HG02623 (cell line): Measurements from ENCODE around the gene ARFGAP1.
"Not testable (repeated sequence)": the region's sequence is repeated elsewhere in the genome, so short reads cannot be mapped to it uniquely, and the experiment has no call there.

Experiments
- ATAC-seq: cut with Tn5 transposase; IDR thresholded peaks from one replicate; pipeline ENCODE4 v1.9.1; 2021; ENCODE audit warnings: moderate library complexity; ENCODE audit not compliant: unreplicated experiment

The ARFGAP1 gene

DNA sequence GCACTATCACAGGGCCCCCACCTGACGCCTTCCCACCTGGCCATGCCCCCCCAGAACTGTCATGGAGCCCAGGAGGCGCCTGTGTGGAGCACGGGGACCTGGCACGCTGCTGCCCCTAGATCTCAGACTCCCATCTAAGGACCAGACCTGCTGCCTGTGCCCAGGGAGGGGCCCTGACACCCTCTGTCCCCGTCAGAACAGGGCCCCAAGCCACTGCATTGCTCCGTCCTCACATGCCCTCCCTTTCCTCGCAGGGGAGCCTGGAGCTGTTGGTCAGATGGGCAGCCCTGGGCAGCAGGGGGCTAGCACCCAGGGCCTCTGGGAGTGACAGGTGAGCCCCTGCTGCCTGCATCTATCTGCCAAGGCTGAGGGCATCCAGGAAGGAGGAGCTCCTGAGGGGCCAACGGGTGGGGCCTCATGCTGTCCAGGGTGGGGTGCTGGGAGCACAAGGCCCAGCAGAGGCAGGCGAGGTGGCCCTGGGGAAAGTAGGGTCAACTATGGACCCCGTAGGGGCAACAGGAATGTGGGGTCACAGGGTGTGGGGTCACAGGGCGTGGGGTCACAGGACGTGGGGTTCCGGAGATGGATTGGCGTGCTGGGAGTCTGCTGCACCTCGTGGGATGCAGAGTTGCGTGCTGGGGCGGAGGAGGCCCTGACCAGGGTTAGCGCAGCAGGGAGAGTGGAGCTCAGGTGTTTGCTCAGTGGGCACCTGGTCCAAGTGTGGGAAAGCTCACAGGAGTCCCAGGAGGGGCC, 56.9 kb downstream of the ARFGAP1 start:
- no peak for ATAC-seq

GRCh38 chr20:63330084-63330760, 57.6 kb downstream of the ARFGAP1 start:
- no peak for ATAC-seq

DNA sequence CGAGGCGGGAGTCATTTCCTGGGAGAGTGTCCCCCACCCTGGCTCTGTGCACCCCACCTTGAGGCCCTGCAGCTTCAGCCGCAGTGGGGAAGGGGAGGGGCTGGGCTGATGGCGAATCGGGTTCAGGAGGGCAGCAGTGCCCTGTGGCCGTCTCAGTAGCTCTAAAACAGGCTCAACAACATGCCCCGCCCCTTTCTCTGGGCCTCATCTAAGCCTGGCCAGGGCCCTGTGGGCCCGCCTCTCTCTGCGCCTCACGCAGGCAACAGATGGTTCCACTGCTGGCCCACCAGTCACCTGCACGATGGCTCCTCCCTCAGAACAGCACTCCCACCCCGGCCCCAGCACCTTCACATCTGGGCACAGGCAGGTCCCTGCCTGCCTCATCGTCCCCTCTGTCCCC, 58.3 kb downstream of the ARFGAP1 start:
- no peak for ATAC-seq

DNA sequence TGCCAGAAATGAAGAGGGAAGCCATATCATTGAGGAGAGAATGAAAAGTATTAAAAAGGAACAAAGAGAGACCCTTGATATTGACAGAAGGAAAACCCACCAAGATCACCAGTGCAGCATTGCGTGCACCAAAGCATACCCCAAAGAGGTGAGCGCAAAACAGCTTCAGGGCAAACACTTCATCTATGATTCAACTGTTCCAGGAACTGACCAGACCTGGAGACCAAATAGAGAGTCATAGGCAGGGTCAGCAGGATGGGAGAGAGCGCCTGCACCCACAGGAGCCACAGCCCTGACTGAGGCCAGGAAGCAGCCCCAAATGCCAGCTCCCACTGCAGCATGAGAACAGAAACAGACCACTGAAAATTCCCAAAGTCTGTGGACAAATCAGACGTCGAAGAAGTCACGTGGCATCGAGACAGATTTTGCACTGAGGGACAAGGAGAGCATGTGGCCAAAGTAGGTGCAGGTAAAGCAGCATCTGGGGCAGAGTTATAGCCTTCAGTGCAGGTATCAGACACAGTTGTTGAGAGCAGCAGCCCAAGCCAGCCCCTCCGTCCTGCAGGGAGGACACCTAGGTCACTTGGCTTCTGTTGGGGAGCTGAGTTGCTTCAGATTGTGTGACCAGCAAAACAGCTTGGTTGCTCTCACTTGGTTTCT, 59.3 kb downstream of the ARFGAP1 start:
- no peak for ATAC-seq

GRCh38 chr20:63332488-63333240, 60.1 kb downstream of the ARFGAP1 start:
- no peak for ATAC-seq

- ATAC-seq, result no peak
Measured at GRCh38 chr20:63333241-63333836, 60.7 kb downstream of the ARFGAP1 start.

DNA sequence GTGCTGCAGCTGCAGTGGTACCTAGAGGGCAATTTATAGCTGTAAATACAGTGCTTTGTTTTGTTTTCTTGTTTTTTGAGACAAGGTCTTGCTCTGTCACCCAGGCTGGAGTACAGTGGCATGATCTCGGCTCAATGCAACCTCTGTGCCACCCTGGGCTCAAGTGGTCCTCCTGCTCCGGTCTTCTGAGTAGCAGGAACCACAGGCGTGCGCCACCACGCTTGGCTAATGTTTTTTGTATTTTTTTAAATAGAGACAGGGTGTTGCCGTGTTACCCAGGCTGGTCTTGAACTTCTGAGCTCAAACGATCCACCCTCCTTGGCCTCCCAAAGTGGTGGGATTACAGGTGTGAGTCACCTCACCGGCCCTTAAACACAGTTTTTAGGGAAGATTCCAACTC, 61.7 kb downstream of the ARFGAP1 start:
- no peak for ATAC-seq

DNA sequence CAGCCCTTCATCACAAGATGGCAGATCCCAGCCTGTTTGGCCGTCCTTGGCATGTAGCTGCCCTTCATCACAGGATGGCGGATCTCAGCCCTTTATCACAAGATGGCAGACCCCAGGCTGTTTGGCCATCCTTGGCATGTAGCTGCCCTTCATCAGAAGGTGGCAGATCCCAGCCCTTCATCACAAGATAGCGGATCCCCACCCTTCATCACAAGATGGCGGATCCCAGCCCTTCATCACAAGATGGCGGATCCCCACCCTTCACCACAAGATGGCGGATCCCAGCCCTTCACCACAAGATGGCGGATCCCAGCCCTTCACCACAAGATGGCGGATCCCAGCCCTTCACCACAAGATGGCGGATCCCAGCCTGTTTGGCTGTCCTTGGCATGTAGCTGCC, 62.4 kb downstream of the ARFGAP1 start:
- ATAC-seq, result not testable (repeated sequence)

DNA sequence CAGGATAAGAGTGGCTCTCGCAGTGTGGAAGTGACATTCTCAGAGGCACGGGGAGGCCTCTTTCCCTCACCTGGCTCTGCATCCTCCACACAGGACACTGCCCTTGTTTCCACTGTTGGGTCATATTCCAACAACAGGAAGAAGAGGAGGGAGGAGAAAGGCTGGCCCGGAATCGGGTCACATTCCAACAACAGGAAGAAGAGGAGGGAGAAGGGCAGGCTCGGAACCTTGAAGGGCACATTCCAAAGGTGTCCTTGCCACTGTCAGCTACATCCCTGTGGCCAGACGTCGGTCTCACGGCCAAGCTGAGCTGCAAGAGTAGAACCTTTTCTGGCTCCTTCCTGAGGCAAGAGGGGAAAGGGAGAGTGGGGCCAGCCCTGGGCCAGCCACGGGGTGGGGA, 63.1 kb downstream of the ARFGAP1 start:
- ATAC-seq, result no peak

GRCh38 chr20:63336232-63336752, 63.7 kb downstream of the ARFGAP1 start:
- ATAC-seq, result no peak

GRCh38 chr20:63337786-63338420, 65.3 kb downstream of the ARFGAP1 start:
- ATAC-seq, result no peak
